Measurements from ENCODE around the gene PKNOX2. TPM values are rescaled to one million over a fixed set of nuclear protein-coding genes. Genes with fewer than 3 reads are reported as not detected.

PKNOX2 gene
- total and polyA plus RNA-seq, 3 experiments from 2014 or later, result not detected

DNA sequence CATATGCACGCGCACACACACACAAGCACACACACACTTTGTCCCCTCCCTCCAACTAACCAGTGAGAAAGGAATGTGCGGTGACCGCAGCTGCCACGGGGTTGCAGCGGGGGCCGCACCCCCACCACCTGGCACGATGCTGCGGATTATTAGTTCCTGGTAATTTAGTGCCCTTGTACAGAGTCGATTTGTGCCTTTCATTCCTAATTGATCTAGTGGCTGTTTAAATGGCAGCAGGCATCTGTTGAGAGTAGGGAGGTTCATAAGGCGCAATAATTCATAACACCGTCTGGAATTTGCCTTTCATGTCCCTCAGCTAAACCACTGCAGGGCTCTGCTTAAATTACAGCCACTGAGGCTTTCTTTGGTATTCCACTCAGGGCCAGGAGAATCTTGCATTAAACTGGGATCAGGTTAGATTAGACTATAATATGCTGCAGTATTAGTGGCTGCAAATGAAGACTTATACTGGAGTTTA, 217.8 kb downstream of the PKNOX2 start:
- Histone ChIP-seq H3K27ac (ENCODE audit: low read depth, low read length) (no peak overlapping the region), H3K27me3 (ENCODE audit: insufficient read depth, low read length, poor library complexity, severe bottlenecking) (no peaks in the 10 kb centered on the region), H3K36me3 (ENCODE audit: insufficient read depth, low read length) (no peaks in the 10 kb centered on the region), H3K4me1 (ENCODE audit: insufficient read depth, low read length) (no peaks in the 10 kb centered on the region), H3K9me3 (ENCODE audit: low read length) (no peaks in the 10 kb centered on the region), H3K4me3 (ENCODE audit: low read length) (no peak overlapping the region)
- Mint-ChIP-seq H3K9me3 (no peaks in the 10 kb centered on the region), H3K36me3 (no peaks in the 10 kb centered on the region), H3K27me3 (peaks cover 8 to 41% of the 10 kb centered on the region in 2 donors), H3K4me3 (no peak overlapping the region), H3K27ac (peak overlapping the region in 1 of 8 donors; percentile 37), H3K4me1 (no peaks in the 10 kb centered on the region)
- no peak for DNase-seq
- CTCF ChIA-PET, result no interaction called here
- POLR2A ChIA-PET, result no interaction called here

DNA sequence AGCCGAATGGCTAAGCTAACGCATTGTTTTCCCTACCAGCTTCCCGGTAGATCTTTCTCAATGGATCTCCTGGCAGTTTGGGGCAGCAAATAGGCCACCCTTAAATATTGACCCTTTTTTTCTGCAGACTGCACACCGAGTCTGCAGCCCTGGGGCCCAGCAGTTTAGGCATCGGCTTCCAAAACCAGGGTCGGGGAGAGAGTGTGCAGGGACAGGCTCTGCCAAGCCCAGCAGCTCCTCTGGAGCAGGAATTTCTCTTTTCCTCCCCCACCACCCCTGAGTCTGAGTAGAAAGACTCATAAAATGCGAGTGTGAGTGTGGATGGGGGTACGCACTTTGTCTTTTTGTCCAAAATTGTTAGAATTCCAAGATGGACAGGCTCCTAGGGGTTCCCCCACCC, 218.3 kb downstream of the PKNOX2 start:
- Histone ChIP-seq H3K4me1 (ENCODE audit: insufficient read depth, low read length) (no peaks in the 10 kb centered on the region), H3K4me3 (ENCODE audit: low read length) (no peak overlapping the region), H3K27me3 (ENCODE audit: insufficient read depth, low read length, poor library complexity, severe bottlenecking) (no peaks in the 10 kb centered on the region), H3K9me3 (ENCODE audit: low read length) (no peaks in the 10 kb centered on the region), H3K27ac (ENCODE audit: low read depth, low read length) (no peak overlapping the region), H3K36me3 (ENCODE audit: insufficient read depth, low read length) (no peaks in the 10 kb centered on the region)
- H3K27me3 Mint-ChIP-seq, result peaks cover 4 to 37% of the 10 kb centered on the region in 2 donors
- ChIA-PET POLR2A (no interaction called here), CTCF (no interaction called here)
- H3K4me3 Mint-ChIP-seq, result no peak overlapping the region
- H3K27ac Mint-ChIP-seq, result no peak overlapping the region
- no peaks in the 10 kb centered on the region for H3K36me3 Mint-ChIP-seq
- no peak for DNase-seq
- no peaks in the 10 kb centered on the region for H3K4me1 Mint-ChIP-seq
- H3K9me3 Mint-ChIP-seq, result no peaks in the 10 kb centered on the region

DNA sequence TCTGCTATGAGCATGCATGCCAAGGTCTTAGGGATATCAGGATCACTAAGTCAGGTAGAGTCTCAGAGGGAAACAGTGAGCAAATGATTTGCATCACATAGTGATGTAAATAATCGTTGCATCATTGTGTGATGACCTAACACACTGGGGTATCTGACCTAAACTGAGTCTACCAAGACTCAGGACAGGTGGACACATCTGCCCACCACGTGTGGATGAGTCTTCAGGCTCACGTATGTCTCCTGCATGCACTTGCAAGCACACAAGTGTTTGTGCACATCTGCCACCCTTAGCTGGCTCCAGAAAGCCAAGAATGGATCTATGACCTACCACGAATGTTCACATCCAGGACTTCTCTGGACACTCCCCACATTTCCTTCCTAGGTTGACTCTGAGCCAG, 220.3 kb downstream of the PKNOX2 start:
- H3K4me1 Mint-ChIP-seq, result no peaks in the 10 kb centered on the region
- ChIA-PET POLR2A (no interaction called here), CTCF (no interaction called here)
- H3K36me3 Mint-ChIP-seq, result no peaks in the 10 kb centered on the region
- no peaks in the 10 kb centered on the region for H3K9me3 Mint-ChIP-seq
- DNase-seq, result no peak
- H3K27ac Mint-ChIP-seq, result no peak overlapping the region
- H3K27me3 Mint-ChIP-seq, result peaks cover 4 to 34% of the 10 kb centered on the region in 2 donors
- no peak overlapping the region for H3K4me3 Mint-ChIP-seq
- no peaks in the 10 kb centered on the region for H3K36me3 ChIP-seq (ENCODE audit: insufficient read depth, low read length)
- no peaks in the 10 kb centered on the region for H3K27me3 ChIP-seq (ENCODE audit: insufficient read depth, low read length, poor library complexity, severe bottlenecking)
- H3K4me1 ChIP-seq (ENCODE audit: insufficient read depth, low read length), result no peaks in the 10 kb centered on the region
- H3K27ac ChIP-seq (ENCODE audit: low read depth, low read length), result no peak overlapping the region
- no peaks in the 10 kb centered on the region for H3K9me3 ChIP-seq (ENCODE audit: low read length)
- H3K4me3 ChIP-seq (ENCODE audit: low read length), result no peak overlapping the region

DNA sequence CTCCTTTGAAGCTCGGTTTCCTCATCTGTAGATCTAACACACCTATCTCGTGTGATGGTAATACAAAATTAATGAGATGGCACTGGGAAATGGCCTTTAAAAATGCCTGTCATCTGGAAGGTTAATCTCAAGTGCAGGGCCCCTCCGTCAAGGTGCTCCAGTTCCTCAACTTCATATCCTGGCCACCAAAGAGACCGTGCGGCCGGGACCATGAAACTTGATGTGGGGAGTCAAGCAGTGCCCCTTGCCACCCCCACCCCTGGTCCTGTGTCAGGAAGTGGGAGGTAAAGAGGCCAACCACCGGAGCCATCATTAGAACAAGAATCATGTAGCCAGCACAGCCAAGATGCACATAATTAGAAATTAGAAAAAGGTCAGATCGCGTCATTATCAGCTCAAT, 223.3 kb downstream of the PKNOX2 start:
- no peak overlapping the region for H3K27ac ChIP-seq (ENCODE audit: low read depth, low read length)
- no peak for DNase-seq
- ChIA-PET POLR2A (no interaction called here), CTCF (no interaction called here)
- no peak overlapping the region for H3K27ac Mint-ChIP-seq
- H3K36me3 ChIP-seq (ENCODE audit: insufficient read depth, low read length), result no peaks in the 10 kb centered on the region
- H3K9me3 ChIP-seq (ENCODE audit: low read length), result no peaks in the 10 kb centered on the region
- H3K27me3 ChIP-seq (ENCODE audit: insufficient read depth, low read length, poor library complexity, severe bottlenecking), result no peaks in the 10 kb centered on the region
- no peak overlapping the region for H3K4me3 Mint-ChIP-seq
- H3K9me3 Mint-ChIP-seq, result no peaks in the 10 kb centered on the region
- H3K27me3 Mint-ChIP-seq, result peaks cover 8 to 34% of the 10 kb centered on the region in 2 donors
- no peak overlapping the region for H3K4me3 ChIP-seq (ENCODE audit: low read length)
- no peaks in the 10 kb centered on the region for H3K36me3 Mint-ChIP-seq
- no peaks in the 10 kb centered on the region for H3K4me1 Mint-ChIP-seq
- H3K4me1 ChIP-seq (ENCODE audit: insufficient read depth, low read length), result no peaks in the 10 kb centered on the region

DNA sequence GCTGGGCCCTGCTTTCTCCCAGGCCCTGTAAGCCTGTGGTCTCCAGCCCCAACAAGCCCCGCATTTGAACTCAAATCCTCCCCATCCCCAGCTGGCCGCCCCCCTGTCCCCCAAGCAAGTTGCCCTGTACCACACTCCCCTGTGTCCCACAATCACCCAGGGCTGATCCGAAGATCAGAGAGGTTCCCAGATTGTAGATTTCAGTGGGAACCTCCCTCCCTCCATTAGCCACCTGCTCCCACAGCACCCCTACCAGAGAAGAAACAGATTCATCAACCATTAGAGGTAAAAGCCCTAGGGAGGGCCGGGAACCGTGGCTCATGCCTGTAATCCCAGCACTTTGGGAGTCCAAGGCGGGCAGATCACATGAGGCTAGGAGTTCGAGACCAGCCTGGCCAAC, 224.1 kb downstream of the PKNOX2 start:
- H3K4me3 ChIP-seq (ENCODE audit: low read length), result no peak overlapping the region
- H3K4me1 ChIP-seq (ENCODE audit: insufficient read depth, low read length), result no peaks in the 10 kb centered on the region
- H3K27ac ChIP-seq (ENCODE audit: low read depth, low read length), result no peak overlapping the region
- H3K27me3 ChIP-seq (ENCODE audit: insufficient read depth, low read length, poor library complexity, severe bottlenecking), result no peaks in the 10 kb centered on the region
- POLR2A ChIA-PET, result no interaction called here
- H3K27ac Mint-ChIP-seq, result no peak overlapping the region
- no peaks in the 10 kb centered on the region for H3K9me3 Mint-ChIP-seq
- H3K4me1 Mint-ChIP-seq, result no peaks in the 10 kb centered on the region
- H3K9me3 ChIP-seq (ENCODE audit: low read length), result no peaks in the 10 kb centered on the region
- H3K36me3 ChIP-seq (ENCODE audit: insufficient read depth, low read length), result no peaks in the 10 kb centered on the region
- H3K27me3 Mint-ChIP-seq, result peaks cover 9 to 34% of the 10 kb centered on the region in 2 donors
- no peak overlapping the region for H3K4me3 Mint-ChIP-seq
- DNase-seq, result no peak
- no peaks in the 10 kb centered on the region for H3K36me3 Mint-ChIP-seq
- CTCF ChIA-PET, result no interaction called here

DNA sequence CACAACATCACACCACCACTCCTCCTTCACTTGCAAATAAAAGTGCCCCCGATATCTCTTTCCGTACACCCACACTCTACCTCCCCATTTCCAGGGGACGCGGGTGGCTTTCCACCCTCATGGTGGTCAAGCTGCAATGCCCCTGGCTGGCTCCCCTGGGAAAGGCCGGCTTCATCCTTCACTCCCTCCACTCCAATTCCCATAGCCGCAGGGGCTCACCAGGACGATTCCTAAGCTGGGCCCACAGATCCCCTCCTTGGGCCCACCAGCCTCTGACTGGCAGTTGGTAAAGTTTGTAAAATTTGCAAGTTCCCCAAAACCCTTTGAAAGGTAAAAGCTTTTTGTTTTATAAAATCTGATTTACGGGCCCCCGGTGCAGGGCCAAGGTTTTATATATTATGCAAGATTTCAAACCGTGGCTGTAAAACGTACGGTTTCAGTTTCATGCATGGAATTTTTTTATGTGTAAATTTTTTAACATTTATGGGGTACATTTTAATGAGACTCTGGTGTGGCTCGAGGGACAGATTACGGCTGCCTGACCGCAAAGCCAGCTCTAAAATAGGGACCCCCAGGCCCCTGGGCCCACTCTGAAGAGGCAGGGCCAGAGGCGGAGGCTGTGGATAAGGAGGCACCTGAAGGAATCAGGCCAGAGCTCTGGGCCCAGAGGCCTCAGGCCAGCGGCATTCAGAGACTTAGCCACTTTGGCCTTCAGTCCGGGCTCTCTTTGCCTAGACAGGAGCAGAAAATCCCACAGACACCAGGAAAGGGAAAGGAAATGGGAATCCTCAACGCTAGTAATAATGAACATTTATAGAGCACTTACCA, 225.0 kb downstream of the PKNOX2 start:
- CTCF ChIA-PET, result interaction anchor here (1.1 kb wide), 1 partner anchor 16 kb away, joined by 4 read pairs; no protein-coding TSS in a partner anchor
- POLR2A ChIA-PET, result no interaction called here
- Mint-ChIP-seq H3K27me3 (peaks cover 9 to 33% of the 10 kb centered on the region in 2 donors), H3K36me3 (no peaks in the 10 kb centered on the region), H3K9me3 (no peaks in the 10 kb centered on the region), H3K4me3 (no peak overlapping the region), H3K27ac (peak overlapping the region in 1 of 8 donors; percentile 61), H3K4me1 (no peaks in the 10 kb centered on the region)
- Histone ChIP-seq H3K4me1 (ENCODE audit: insufficient read depth, low read length) (no peaks in the 10 kb centered on the region), H3K27me3 (ENCODE audit: insufficient read depth, low read length, poor library complexity, severe bottlenecking) (no peaks in the 10 kb centered on the region), H3K36me3 (ENCODE audit: insufficient read depth, low read length) (no peaks in the 10 kb centered on the region), H3K9me3 (ENCODE audit: low read length) (no peaks in the 10 kb centered on the region), H3K27ac (ENCODE audit: low read depth, low read length) (no peak overlapping the region), H3K4me3 (ENCODE audit: low read length) (no peak overlapping the region)
- no peak for DNase-seq

DNA sequence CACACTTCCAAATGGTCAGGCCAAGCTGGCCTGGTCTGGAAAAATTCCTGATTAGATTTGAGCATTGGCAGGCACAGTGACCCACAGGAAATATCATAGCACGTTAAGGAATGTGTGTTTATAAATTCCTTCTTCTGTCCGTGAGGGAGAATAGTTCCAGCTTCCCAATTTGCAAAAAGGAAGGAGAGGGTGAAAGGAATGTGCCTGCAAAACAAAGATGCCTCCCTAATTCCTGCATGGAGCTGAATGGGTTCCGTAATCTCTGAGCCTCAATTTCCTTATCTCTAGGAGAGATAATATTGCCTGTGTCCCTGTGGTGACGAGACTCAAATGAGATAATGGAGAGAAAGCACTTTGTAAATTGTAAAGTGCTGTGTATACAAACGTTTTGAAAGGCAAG, 226.4 kb downstream of the PKNOX2 start:
- no peak overlapping the region for H3K4me3 Mint-ChIP-seq
- H3K27me3 ChIP-seq (ENCODE audit: insufficient read depth, low read length, poor library complexity, severe bottlenecking), result no peaks in the 10 kb centered on the region
- peaks cover 8 to 33% of the 10 kb centered on the region in 2 donors for H3K27me3 Mint-ChIP-seq
- H3K36me3 Mint-ChIP-seq, result no peaks in the 10 kb centered on the region
- no peaks in the 10 kb centered on the region for H3K9me3 Mint-ChIP-seq
- ChIA-PET CTCF (no interaction called here), POLR2A (no interaction called here)
- H3K4me3 ChIP-seq (ENCODE audit: low read length), result no peak overlapping the region
- no peaks in the 10 kb centered on the region for H3K9me3 ChIP-seq (ENCODE audit: low read length)
- H3K4me1 ChIP-seq (ENCODE audit: insufficient read depth, low read length), result no peaks in the 10 kb centered on the region
- no peak for DNase-seq
- no peak overlapping the region for H3K27ac ChIP-seq (ENCODE audit: low read depth, low read length)
- H3K36me3 ChIP-seq (ENCODE audit: insufficient read depth, low read length), result no peaks in the 10 kb centered on the region
- H3K27ac Mint-ChIP-seq, result no peak overlapping the region
- H3K4me1 Mint-ChIP-seq, result no peaks in the 10 kb centered on the region

DNA sequence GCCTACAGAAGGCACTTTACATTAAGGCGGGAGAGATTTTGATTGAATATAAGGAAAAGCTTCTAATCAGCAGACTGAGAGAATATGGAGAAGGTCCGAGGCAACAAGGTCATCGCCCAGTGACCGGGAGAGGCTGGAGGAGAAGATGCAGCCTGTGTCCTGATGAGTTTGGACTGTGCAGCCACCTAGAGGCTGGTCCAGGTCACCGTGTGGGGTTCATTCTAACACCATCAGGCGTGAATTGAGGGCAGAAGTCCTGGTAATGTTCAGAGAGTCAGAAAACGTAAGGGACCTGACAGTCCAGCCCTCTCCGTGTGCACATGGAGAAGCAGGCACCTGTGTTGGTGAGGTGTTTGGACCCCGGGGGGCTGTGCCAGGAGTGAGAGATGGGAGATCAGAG, 228.8 kb downstream of the PKNOX2 start:
- Histone ChIP-seq H3K4me3 (ENCODE audit: low read length) (no peak overlapping the region), H3K27ac (ENCODE audit: low read depth, low read length) (no peak overlapping the region), H3K36me3 (ENCODE audit: insufficient read depth, low read length) (no peaks in the 10 kb centered on the region), H3K9me3 (ENCODE audit: low read length) (no peaks in the 10 kb centered on the region), H3K27me3 (ENCODE audit: insufficient read depth, low read length, poor library complexity, severe bottlenecking) (no peaks in the 10 kb centered on the region), H3K4me1 (ENCODE audit: insufficient read depth, low read length) (no peaks in the 10 kb centered on the region)
- H3K27ac Mint-ChIP-seq, result peak overlapping the region in 2 of 8 donors; percentile 37 to 44
- no peaks in the 10 kb centered on the region for H3K9me3 Mint-ChIP-seq
- POLR2A ChIA-PET, result no interaction called here
- H3K4me1 Mint-ChIP-seq, result no peaks in the 10 kb centered on the region
- no peak overlapping the region for H3K4me3 Mint-ChIP-seq
- no peak for DNase-seq
- H3K36me3 Mint-ChIP-seq, result no peaks in the 10 kb centered on the region
- peaks cover 11 to 50% of the 10 kb centered on the region in 2 donors for H3K27me3 Mint-ChIP-seq
- CTCF ChIA-PET, result no interaction called here
